Renal cortical epithelial cell (primary cell): ENCODE measurements around the gene CDCA4. TPM values are rescaled to one million over a fixed set of nuclear protein-coding genes. Genes with fewer than 3 reads are reported as not detected.
"Not testable (repeated sequence)": the region's sequence is repeated elsewhere in the genome, so short reads cannot be mapped to it uniquely, and the experiment has no call there.

ENCODE experiments used
- DNase-seq: peaks from one replicate; pipeline ENCODE4 v3.0.0-alpha.2; 2011; ENCODE audit warnings: low read depth
- total RNA-seq: library from RNA; depleted of rRNA; stranded (reverse); fragments of >200 nt; gene quantifications from 2 replicates; pipeline ENCODE4 v1.2.3, GENCODE V29; 2014

The CDCA4 gene
- total RNA-seq, 1 donor from 2014 or later, result 8.8 TPM

GRCh38 chr14:105033412-105033900 is 12.6 kb upstream of the CDCA4 start:
- DNase-seq, result not testable (repeated sequence)

- peak; percentile 98 for DNase-seq
Observed at GRCh38 chr14:105032451-105032901, 11.6 kb upstream of the CDCA4 start.

GRCh38 chr14:105030836-105031396 is 10.0 kb upstream of the CDCA4 start:
- DNase-seq, result no peak

GRCh38 chr14:105030194-105030593 is 9.3 kb upstream of the CDCA4 start:
- DNase-seq, result no peak

GRCh38 chr14:105029402-105029801 is 8.5 kb upstream of the CDCA4 start:
- no peak for DNase-seq

GRCh38 chr14:105028251-105028927 is 7.5 kb upstream of the CDCA4 start:
- DNase-seq, result no peak

GRCh38 chr14:105027718-105028117 is 6.8 kb upstream of the CDCA4 start:
- not testable (repeated sequence) for DNase-seq

- peak; percentile 79 for DNase-seq
Observed at GRCh38 chr14:105026802-105027563, 6.1 kb upstream of the CDCA4 start.

GRCh38 chr14:105026033-105026785 is 5.3 kb upstream of the CDCA4 start:
- peak; percentile 50 for DNase-seq

- no peak for DNase-seq
Observed at GRCh38 chr14:105025429-105025828, 4.5 kb upstream of the CDCA4 start.

- DNase-seq, result peak; percentile 89
Observed at GRCh38 chr14:105023791-105024480, 3.1 kb upstream of the CDCA4 start.

GRCh38 chr14:105023144-105023543 is 2.3 kb upstream of the CDCA4 start:
- no peak for DNase-seq

- no peak for DNase-seq
Observed at GRCh38 chr14:105022276-105022670, 1.4 kb upstream of the CDCA4 start.

- DNase-seq, result peak; percentile 44
Observed at GRCh38 chr14:105021656-105022275, 883 bp upstream of the CDCA4 start.

GRCh38 chr14:105019861-105020814 is 745 bp downstream of the CDCA4 start:
- no peak for DNase-seq

GRCh38 chr14:105018414-105018813 is 2.5 kb downstream of the CDCA4 start:
- no peak for DNase-seq

- DNase-seq, result no peak
Observed at GRCh38 chr14:105015905-105016304, 5.0 kb downstream of the CDCA4 start.

GRCh38 chr14:105015242-105015641 is 5.6 kb downstream of the CDCA4 start:
- no peak for DNase-seq

- no peak for DNase-seq
Observed at GRCh38 chr14:105014631-105015030, 6.3 kb downstream of the CDCA4 start.

GRCh38 chr14:105014032-105014431 is 6.9 kb downstream of the CDCA4 start:
- no peak for DNase-seq
